Esophagus squamous epithelium (tissue), 4 donors: ENCODE measurements around the gene CLDN6.

Experiments used
- POLR2A ChIP-seq, 4 donors: fragments of 450-650 bp; IDR thresholded peaks; one replicate each; pipeline ENCODE4 v1.6.1; 2017; ENCODE audit warnings: antibody characterized with exemption in 4 of 4, mild to moderate bottlenecking in 4 of 4, moderate library complexity in 3 of 4
- TF ChIP-seq, protein P1 (sequence below), 6 experiments: fragments of 450-650 bp in 4 of 6; fragments of 200-600 bp in 2 of 6; sonication (generic) in 2 of 6; IDR thresholded peaks; one replicate each; pipeline ENCODE4 v1.5.1; 2016 to 2019; ENCODE audit warnings: antibody characterized with exemption in 6 of 6, mild to moderate bottlenecking in 4 of 6, moderate library complexity in 4 of 6

DNA sequence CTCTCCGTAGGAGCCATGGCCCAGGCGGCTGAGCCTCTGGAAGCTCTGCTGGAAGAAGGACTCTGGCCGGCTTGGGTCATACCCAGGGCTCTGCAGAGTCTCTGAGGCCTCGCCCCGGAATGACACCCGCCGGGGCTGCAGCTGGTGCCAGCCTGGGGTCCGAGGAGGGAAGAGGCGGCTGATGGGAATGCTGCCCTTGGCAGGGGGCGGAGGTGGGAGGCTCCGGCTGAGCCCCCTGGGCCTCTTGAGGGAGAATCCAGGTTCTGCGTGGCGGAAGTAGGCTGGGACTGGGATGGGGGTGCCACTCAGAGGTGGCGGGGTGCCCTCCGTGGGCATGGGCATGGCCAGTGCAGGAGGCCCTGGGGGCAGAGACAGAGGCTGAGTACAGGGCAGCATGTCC, 41.3 kb downstream of the CLDN6 start:
- TF ChIP-seq POLR2A (IDR thresholded peaks at IDR 0.05), result no peak
- TF ChIP-seq, protein P1, sequence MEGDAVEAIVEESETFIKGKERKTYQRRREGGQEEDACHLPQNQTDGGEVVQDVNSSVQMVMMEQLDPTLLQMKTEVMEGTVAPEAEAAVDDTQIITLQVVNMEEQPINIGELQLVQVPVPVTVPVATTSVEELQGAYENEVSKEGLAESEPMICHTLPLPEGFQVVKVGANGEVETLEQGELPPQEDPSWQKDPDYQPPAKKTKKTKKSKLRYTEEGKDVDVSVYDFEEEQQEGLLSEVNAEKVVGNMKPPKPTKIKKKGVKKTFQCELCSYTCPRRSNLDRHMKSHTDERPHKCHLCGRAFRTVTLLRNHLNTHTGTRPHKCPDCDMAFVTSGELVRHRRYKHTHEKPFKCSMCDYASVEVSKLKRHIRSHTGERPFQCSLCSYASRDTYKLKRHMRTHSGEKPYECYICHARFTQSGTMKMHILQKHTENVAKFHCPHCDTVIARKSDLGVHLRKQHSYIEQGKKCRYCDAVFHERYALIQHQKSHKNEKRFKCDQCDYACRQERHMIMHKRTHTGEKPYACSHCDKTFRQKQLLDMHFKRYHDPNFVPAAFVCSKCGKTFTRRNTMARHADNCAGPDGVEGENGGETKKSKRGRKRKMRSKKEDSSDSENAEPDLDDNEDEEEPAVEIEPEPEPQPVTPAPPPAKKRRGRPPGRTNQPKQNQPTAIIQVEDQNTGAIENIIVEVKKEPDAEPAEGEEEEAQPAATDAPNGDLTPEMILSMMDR (IDR thresholded peaks at IDR 0.05), result no peak
